AG04450 (cell line): Measurements from ENCODE around the gene FOXC1. TPM values are rescaled to one million over a fixed set of nuclear protein-coding genes. Genes with fewer than 3 reads are reported as not detected.

Source experiments
- CTCF ChIA-PET: fragments of 300-600, 350-600 bp; formaldehyde crosslinking; extraction: SDS; loops from one replicate; lab custom pipeline; 2022; ENCODE audit warnings: antibody characterized with exemption, inconsistent platforms; lab: Charles Lee
- POLR2A ChIA-PET: fragments of 350-600 bp; formaldehyde crosslinking; extraction: SDS; loops from one replicate; lab custom pipeline; 2021; ENCODE audit warnings: antibody characterized with exemption, inconsistent platforms; lab: Yijun Ruan, JAX
- DNase-seq: peaks from one replicate; pipeline ENCODE4 v3.0.0-alpha.2; 2011; ENCODE audit warnings: low read depth, low spot score
- H3K27ac ChIP-seq: one replicate; pipeline ENCODE4 v1.5.1; 2012; ENCODE audit warnings: low read depth, low read length, control low read depth
- H3K27me3 ChIP-seq: one replicate; pipeline ENCODE4 v1.6.0; 2012; ENCODE audit warnings: low read length; ENCODE audit not compliant: control insufficient read depth, insufficient read depth
- H3K4me3 ChIP-seq: 2 replicates; pipeline ENCODE4 v1.5.1; 2011; ENCODE audit warnings: mild to moderate bottlenecking, low read depth, low read length, control low read depth
- H3K9me3 ChIP-seq: 2 replicates; pipeline ENCODE4 v1.5.1; 2012; ENCODE audit warnings: low read length; ENCODE audit not compliant: control insufficient read depth, insufficient read depth
- polyA plus RNA-seq: library from polyadenylated mRNA; depleted of rRNA; stranded (reverse); fragments of >200 nt; gene quantifications from 2 replicates; pipeline ENCODE4 v1.2.3, GENCODE V29; 2011
- TF ChIP-seq, protein P1 (sequence below): IDR thresholded peaks from 2 replicates; pipeline ENCODE4 v1.5.1; 2011; ENCODE audit warnings: low read depth, low read length, control low read depth, inconsistent platforms

The FOXC1 gene
- polyA plus RNA-seq, 1 experiment, result 3.7 TPM

DNA sequence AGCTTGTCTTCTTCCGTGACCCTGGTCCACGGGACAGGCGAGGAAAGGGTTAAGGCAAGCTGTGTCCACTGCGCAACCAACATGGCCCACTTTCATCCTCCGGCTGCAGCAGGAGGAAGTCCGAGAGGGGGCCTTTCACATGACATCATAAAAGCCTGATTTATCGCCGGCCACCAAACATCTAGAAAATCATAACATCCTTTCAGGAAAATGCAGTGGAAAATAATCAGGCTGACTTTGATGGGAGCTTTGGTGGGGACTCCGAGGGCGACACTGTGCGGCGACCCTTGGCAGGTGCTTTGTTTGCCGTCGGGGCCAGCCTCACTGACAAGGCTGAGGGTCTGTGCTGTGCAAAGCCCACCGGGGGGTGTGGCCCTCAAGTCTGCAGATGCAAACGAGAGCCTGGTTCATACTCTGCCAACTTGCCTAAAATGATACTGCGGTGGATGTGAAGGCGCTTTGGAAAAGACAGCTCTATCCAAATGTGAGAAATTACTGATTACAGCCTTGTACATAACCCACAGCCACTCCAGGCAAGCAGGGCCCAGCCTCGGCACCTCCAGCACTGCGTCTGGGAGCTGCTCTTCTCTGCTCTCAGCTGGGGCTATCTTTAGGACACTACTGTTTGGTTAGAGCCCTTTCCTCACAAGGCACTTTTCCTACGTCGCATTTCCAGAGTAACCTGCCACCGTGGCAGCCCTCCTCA, 25.7 kb downstream of the FOXC1 start:
- ChIA-PET POLR2A (no interaction called here), CTCF (no interaction called here)
- no peaks in the 10 kb centered on the region for H3K27me3 ChIP-seq
- no peak overlapping the region for H3K4me3 ChIP-seq
- H3K27ac ChIP-seq, result no peak overlapping the region
- H3K9me3 ChIP-seq, result no peaks in the 10 kb centered on the region; the same call in 1 of the 2 replicates
- TF ChIP-seq, protein P1, sequence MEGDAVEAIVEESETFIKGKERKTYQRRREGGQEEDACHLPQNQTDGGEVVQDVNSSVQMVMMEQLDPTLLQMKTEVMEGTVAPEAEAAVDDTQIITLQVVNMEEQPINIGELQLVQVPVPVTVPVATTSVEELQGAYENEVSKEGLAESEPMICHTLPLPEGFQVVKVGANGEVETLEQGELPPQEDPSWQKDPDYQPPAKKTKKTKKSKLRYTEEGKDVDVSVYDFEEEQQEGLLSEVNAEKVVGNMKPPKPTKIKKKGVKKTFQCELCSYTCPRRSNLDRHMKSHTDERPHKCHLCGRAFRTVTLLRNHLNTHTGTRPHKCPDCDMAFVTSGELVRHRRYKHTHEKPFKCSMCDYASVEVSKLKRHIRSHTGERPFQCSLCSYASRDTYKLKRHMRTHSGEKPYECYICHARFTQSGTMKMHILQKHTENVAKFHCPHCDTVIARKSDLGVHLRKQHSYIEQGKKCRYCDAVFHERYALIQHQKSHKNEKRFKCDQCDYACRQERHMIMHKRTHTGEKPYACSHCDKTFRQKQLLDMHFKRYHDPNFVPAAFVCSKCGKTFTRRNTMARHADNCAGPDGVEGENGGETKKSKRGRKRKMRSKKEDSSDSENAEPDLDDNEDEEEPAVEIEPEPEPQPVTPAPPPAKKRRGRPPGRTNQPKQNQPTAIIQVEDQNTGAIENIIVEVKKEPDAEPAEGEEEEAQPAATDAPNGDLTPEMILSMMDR, result no peak
- DNase-seq, result no peak

DNA sequence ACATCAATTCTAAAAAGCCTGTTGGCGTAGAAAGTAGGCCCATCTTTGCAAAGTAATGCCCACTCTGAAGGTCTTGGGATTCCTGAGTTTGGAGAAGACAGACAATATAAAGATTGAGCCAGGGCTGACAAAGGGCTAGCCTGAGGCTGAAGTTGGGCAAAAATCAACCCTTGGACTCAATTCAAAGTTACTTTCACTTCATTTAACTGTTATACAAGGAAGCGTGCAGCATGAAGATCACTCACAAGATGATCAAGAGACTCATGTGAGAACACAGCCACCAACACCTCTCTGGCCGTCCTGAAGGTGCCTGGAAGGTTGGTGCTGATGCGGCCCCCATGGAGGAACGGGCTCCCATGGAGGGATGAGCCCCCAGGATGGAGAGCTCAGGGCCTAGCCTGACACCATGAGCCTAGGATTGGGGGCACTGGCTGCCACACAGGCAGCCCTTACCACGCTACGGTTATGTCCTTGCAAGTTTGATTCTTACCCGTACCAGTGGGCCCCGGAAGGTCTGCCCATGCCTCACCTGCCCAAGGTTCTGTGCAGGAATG, 26.6 kb downstream of the FOXC1 start:
- DNase-seq, result no peak
- ChIA-PET POLR2A (no interaction called here), CTCF (no interaction called here)
- H3K27ac ChIP-seq, result no peak overlapping the region
- TF ChIP-seq, protein P1, result no peak
- H3K27me3 ChIP-seq, result no peaks in the 10 kb centered on the region
- H3K4me3 ChIP-seq, result no peak overlapping the region
- no peaks in the 10 kb centered on the region; the same call in 1 of the 2 replicates for H3K9me3 ChIP-seq

DNA sequence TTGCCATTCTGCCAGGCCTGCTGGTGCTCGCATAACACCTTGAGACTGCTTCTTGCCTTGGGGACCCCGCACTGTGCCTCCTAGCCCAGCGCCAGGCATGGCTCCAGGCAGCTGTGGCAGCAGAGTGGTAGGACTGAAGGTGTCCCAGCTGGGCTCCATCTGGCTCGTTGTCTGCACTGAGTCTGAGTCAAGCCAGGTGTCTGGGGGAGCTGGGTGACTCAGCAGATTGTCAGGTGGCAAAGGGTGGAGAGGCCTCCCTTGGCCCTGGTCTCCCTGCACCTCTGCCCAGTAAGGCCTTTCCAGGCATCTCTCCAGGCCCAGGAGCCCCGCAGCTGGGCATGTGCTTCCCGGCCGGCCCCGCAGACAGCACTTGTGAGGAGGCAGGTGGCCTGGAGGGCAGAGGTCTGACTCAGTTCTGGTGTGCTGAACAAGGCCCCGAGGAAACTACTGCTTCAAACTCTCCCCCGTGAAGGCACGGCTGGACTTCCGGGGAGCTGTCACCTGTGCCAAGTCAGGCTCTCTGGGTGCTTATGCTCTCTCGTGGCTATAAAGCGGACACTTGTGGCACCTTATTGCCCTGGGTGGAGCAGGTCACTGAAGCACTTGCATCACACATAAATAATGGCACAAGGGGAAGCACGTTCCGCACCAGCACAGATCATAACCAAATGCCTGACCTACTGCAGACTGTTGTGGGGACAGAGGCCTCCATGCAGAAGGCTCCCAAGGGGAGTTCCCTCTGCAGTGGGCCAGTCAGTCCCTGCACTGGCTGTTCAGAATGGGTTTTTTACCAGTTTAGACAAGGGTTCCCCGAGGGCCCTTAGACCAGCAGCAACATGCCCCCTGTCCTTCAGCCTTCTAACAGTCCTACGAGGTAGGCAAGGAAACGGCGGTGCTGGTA, 27.5 kb downstream of the FOXC1 start:
- CTCF ChIA-PET, result no interaction called here
- Histone ChIP-seq H3K27ac (no peak overlapping the region), H3K4me3 (no peak overlapping the region), H3K27me3 (no peaks in the 10 kb centered on the region), H3K9me3 (no peaks in the 10 kb centered on the region; the same call in 1 of the 2 replicates)
- no peak for DNase-seq
- TF ChIP-seq, protein P1, result no peak
- POLR2A ChIA-PET, result no interaction called here

DNA sequence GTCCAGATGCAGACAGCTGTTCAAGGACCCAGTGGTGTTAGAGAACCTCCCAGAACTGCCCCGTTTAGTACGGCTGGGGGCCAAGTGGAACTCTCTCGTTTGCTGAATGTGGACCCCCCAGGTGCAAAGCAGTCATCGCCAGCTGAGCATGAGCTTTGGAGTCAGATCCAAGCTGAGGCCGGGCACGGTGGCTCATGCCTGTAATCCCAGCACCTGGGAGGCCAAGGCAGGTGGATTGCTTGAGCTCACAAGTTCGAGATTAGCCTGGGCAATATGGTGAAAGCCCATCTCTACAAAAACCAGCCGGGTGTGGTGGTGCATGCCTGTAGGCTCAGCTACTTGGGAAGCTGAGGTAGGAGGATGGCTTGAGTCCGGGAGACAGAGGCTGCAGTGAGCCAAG, 29.7 kb downstream of the FOXC1 start:
- H3K27ac ChIP-seq, result no peak overlapping the region
- POLR2A ChIA-PET, result no interaction called here
- H3K9me3 ChIP-seq, result no peaks in the 10 kb centered on the region; the same call in 1 of the 2 replicates
- no peak overlapping the region for H3K4me3 ChIP-seq
- DNase-seq, result no peak
- TF ChIP-seq, protein P1, result no peak
- H3K27me3 ChIP-seq, result no peaks in the 10 kb centered on the region
- CTCF ChIA-PET, result no interaction called here
